Stimulated activated CD8-positive, alpha-beta memory T cell treated with anti-CD3 and anti-CD28 coated beads, Interleukin-12 subunit alpha, Interleukin-12 subunit beta, amount 100 ng/mL, for 24 hours (primary cell): ENCODE measurements around the gene SOD3.

ENCODE experiments used
- DNase-seq: peaks from one replicate; pipeline ENCODE4 v3.0.0-alpha.2; 2020; ENCODE audit errors: extremely low read depth

The SOD3 gene, protein sequence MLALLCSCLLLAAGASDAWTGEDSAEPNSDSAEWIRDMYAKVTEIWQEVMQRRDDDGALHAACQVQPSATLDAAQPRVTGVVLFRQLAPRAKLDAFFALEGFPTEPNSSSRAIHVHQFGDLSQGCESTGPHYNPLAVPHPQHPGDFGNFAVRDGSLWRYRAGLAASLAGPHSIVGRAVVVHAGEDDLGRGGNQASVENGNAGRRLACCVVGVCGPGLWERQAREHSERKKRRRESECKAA

DNA sequence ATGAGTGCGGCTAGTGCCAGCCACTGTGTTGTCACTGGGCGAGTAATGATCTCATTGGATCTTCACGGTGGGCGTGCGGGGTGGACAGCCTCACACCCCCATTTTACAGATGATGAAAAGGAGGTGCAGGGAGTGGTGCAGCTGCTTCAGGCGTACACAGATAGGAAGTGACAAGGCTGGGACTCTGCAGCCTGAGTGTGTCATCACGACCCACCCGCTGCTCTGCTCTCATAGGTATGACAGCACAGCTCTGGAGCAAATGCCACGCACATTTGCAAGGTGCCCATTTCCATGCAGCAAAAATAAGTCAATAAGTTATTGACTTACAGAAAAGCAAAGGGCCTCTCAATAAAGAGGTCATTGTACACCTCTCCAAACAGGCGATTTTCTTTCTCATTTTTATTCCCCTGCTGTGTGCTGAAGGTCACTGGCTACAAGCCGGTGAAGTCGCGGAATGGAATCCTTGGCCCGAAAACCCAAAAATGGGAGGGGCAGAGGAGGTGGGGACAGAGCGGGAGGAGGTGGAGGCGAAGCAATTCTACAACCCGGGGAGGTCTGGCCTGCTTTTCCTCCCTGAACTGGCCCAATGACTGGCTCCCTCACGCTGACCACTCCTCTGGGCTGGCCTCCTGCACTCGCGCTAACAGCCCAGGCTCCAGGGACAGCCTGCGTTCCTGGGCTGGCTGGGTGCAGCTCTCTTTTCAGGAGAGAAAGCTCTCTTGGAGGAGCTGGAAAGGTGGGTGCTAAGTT, at the start of gene SOD3:
Gene SOD3, plus strand, starts transcription at position 658 of the 750 bp plus-strand sequence. CDS start 3,949 bp downstream, outside the sequence.
- DNase-seq: no peak

DNA sequence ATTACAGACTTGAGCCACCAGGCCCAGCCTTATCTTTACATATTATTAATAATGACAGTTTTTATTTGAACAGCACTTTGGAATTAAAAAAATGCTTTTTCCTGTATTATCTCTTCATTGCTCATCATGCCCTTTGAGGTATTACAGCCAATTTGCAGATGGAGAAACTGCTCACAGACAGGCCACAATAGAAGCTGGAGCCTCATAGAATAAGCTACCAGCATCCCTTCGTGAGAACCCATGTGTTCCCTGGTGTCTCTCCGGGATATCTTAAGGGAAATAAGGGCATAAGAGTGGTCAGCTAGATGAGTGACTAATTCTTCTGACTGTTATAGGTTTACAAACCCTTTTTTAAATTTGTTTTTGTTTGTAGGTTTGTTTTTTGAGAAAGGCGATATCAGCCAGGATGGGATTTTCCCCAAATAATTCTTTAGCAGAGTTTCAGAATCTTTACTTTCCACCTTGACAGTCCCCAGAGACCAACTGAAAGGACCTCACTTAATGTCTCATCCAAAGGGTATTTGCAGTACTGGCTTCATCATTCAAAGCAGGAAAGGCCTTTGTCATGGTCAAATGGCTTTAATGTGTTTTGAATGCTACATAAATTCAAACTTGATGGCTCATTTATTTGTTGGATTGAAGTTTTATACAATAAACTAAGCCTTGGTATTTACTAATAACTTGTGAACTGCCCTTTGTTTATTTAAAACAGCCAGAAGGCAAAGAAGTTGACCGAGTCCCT, 48.0 kb upstream of the SOD3 start:
- DNase-seq: no peak

DNA sequence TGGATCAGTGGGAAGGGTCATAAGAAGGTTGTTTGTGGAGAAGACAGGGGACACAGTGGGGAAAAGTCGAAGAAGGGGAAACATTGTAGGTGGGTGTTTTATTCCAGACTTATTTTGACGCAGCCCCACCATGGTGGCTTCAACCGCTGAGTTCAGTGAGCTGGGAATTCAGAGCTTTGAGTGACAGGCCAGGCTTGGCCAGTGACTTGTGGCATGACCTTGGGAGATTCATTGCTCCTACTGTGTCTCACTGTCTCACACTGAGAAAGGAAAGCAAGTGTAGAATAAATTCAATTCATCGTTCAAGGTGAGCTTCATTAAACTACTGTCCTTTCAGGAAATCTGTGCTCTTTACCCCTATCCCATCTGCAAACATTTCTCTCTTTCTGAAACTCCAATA, 47.4 kb upstream of the SOD3 start:
- no peak for DNase-seq

GRCh38 chr4:24748758-24749350, 46.5 kb upstream of the SOD3 start:
- no peak for DNase-seq

DNA sequence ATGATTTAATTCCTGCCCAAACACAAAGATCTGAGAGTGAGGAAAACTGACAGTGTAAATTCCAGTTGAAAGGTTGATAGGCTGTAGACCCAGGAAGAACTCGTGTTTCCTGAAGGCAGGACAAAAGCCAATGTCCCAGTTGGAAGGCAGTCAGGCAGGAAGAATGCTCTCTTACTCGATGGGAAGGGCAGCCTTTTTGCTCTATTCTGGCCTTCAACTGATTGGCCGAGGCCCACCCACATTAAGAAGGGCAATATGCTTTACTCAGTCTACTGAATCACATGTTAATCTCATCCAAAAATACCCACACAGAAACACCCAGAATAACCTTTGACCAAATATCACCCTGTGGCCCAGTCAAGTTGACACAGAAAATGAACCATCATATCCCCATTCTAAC, 45.3 kb upstream of the SOD3 start:
- no peak for DNase-seq

DNA sequence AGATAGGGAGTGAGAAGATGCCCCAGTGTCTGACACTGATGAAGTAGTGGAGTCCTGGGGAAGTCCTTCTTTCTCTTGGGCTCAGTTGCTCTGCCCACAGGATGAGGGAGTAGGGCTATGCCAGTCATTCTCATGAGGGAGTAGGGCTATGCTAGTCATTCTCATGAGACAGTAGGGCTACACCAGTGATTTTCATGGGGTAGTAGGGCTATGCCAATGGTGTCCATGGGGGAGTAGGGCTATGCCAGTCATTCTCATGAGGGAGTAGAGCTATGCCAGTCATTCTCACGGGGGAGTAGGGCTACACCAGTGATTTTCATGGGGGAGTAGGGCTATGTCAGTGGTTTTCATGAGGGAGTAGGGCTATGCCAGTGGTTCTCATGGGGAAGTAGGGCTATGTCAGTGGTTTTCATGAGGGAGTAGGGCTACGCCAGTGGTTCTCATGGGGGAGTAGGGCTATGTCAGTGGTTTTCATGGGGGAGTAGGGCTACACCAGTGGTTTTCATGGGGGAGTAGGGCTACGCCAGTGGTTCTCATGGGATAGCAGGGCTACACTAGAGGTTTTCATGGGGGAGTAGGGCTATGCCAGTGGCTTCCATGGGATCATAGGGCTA, 43.3 kb upstream of the SOD3 start:
- no peak for DNase-seq

DNA sequence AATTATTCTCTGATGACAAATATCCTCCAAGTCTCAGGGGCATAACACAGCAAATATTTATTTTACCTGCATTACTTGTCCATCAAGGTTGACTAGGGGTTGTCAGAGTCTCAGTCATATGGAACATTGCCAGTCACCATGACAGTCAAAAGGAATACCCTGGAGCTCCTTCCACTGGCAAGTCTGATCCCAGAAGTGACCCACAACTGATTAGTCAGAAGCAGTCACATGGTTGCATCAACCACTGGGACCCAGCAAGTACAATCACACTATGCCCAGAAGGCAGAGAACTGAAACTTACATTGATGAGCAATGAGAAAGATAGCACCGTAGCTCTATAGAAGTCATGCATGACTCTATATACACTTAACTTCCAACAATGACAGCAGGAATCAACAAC, 41.9 kb upstream of the SOD3 start:
- DNase-seq: no peak

- DNase-seq: no peak
Observed at GRCh38 chr4:24754571-24754970, 40.8 kb upstream of the SOD3 start.

GRCh38 chr4:24763631-24764297, 31.6 kb upstream of the SOD3 start:
- DNase-seq: no peak

- DNase-seq: no peak
Observed at GRCh38 chr4:24764345-24764744, 31.0 kb upstream of the SOD3 start.

GRCh38 chr4:24765376-24765988, 29.9 kb upstream of the SOD3 start:
- no peak for DNase-seq

DNA sequence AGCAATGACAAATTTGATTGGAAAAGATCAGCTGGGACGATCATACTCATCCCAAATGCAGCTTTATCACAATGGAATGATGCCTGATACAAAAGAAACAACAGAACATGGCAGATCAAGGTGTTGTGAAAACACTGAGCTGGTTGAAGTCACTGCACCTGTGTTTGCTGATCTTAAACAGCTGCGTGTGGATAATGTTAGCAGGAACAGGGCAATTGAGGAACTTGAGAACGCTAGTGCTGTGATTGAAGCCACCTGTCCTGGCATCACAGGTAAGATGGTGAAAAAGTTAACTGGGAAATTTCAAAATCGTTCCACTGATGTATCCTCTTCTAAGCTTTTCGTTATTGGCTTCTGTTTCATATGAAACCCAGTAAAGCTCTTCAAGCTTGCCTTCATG, 27.4 kb upstream of the SOD3 start:
- DNase-seq: no peak

DNA sequence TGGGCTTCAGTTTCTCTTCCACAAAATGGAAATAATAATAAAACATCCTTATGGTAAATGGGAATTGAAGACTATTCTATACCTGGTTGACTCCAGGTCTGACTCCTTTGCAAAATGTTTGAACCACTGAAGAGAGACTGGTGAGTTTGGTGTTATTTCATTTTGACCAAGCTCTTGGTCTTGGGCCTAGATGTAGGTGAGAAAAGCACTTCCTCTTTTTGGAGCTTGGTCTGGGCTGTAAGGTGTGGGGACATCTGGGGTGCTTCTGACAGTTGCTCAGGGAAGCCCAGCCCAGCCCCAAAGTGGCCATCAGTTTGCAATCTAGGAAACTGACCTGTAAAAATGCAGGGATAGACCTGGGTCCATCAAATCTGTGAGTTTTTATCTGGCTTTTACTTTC, 26.8 kb upstream of the SOD3 start:
- no peak for DNase-seq

GRCh38 chr4:24769571-24769970, 25.8 kb upstream of the SOD3 start:
- no peak for DNase-seq

- DNase-seq: no peak
Observed at GRCh38 chr4:24770032-24770584, 25.3 kb upstream of the SOD3 start.

GRCh38 chr4:24770667-24771066, 24.7 kb upstream of the SOD3 start:
- no peak for DNase-seq

- no peak for DNase-seq
Observed at GRCh38 chr4:24771241-24771640, 24.1 kb upstream of the SOD3 start.

GRCh38 chr4:24772061-24772705, 23.2 kb upstream of the SOD3 start:
- DNase-seq: no peak

DNA sequence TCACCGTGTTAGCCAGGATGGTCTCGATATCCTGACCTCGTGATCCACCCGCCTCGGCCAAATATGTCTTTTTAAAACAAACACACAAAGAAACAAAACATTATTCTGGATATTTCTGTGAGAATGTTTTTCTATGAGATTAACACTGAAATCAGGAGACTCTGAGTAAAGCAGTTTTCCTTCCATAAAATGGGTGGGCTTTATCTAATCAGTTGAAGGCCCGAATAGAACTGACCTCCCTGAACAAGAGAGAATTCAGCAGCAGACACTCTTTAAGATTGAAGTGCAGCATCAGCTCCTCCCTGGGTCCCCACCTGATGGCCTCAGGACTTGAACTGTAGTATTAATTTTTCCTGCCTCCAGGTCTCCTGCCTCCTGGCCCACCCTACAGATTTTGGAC, 22.4 kb upstream of the SOD3 start:
- DNase-seq: no peak

GRCh38 chr4:24774452-24774851, 20.9 kb upstream of the SOD3 start:
- DNase-seq: no peak
